Neural progenitor cell (in vitro differentiated cells): ENCODE results near the gene PLCD3. TPM values are rescaled to one million over a fixed set of nuclear protein-coding genes. Genes with fewer than 3 reads are reported as not detected.

Experiments
- DNase-seq: peaks from one replicate; pipeline ENCODE4 v3.0.0-alpha.2; 2016; ENCODE audit warnings: low spot score
- H2AFZ ChIP-seq: fragments of 200-600 bp; sonication (generic); replicated peaks from 2 replicates; pipeline ENCODE4 v1.6.1; 2016; ENCODE audit warnings: antibody characterized with exemption
- H3F3A ChIP-seq: fragments of 200-600 bp; sonication (generic); 2 replicates; pipeline ENCODE4 v1.6.1; 2016; ENCODE audit warnings: antibody characterized with exemption, low read depth
- H3K27ac ChIP-seq: fragments of 200-600 bp; sonication (generic); 2 replicates; pipeline ENCODE4 v1.5.1; 2016; ENCODE audit warnings: mild to moderate bottlenecking
- H3K27me3 ChIP-seq: fragments of 200-600 bp; sonication (generic); 2 replicates; pipeline ENCODE4 v1.6.1; 2016; ENCODE audit warnings: mild to moderate bottlenecking, moderate library complexity
- H3K36me3 ChIP-seq: fragments of 200-600 bp; sonication (generic); 2 replicates; pipeline ENCODE4 v1.5.1; 2016
- H3K4me1 ChIP-seq: fragments of 200-600 bp; sonication (generic); 2 replicates; pipeline ENCODE4 v1.6.1; 2016; ENCODE audit warnings: mixed run types
- H3K4me2 ChIP-seq: fragments of 200-600 bp; sonication (generic); 2 replicates; pipeline ENCODE4 v1.6.1; 2016
- H3K4me3 ChIP-seq: fragments of 200-600 bp; sonication (generic); 2 replicates; pipeline ENCODE4 v1.5.1; 2016
- H3K79me2 ChIP-seq: fragments of 200-600 bp; sonication (generic); 2 replicates; pipeline ENCODE4 v1.6.1; 2016; ENCODE audit warnings: low read depth
- H3K9ac ChIP-seq: fragments of 200-600 bp; sonication (generic); 2 replicates; pipeline ENCODE4 v1.6.1; 2016
- H3K9me3 ChIP-seq: fragments of 200-600 bp; sonication (generic); 2 replicates; pipeline ENCODE4 v1.5.1; 2016; ENCODE audit warnings: low read depth
- H4K20me1 ChIP-seq: fragments of 200-600 bp; sonication (generic); 2 replicates; pipeline ENCODE4 v1.6.1; 2016; ENCODE audit warnings: low read depth
- H3K27ac Mint-ChIP-seq: 3 replicates; pipeline ENCODE4 v1.8.0; 2021; ENCODE audit warnings: mixed read lengths
- H3K27me3 Mint-ChIP-seq: 2 replicates; pipeline ENCODE4 v1.8.0; 2022; ENCODE audit warnings: low read depth, mild to moderate bottlenecking, inconsistent platforms, moderate library complexity, mixed read lengths; ENCODE audit not compliant: insufficient read depth
- H3K36me3 Mint-ChIP-seq: 3 replicates; pipeline ENCODE4 v1.8.0; 2021; ENCODE audit warnings: mixed read lengths
- H3K4me1 Mint-ChIP-seq: 3 replicates; pipeline ENCODE4 v1.8.0; 2021; ENCODE audit warnings: mixed read lengths
- H3K4me3 Mint-ChIP-seq: 3 replicates; pipeline ENCODE4 v1.8.0; 2021; ENCODE audit warnings: mild to moderate bottlenecking, moderate library complexity, mixed read lengths
- H3K9me3 Mint-ChIP-seq: 3 replicates; pipeline ENCODE4 v1.8.0; 2020; ENCODE audit warnings: mixed read lengths
- EZH2 ChIP-seq: fragments of 200-600 bp; sonication (generic); IDR thresholded peaks from 2 replicates; pipeline ENCODE4 v1.6.1; 2017; ENCODE audit warnings: antibody characterized with exemption, mild to moderate bottlenecking, moderate library complexity
- EZH2phosphoT487 ChIP-seq: fragments of 200-600 bp; sonication (generic); IDR thresholded peaks from 2 replicates; pipeline ENCODE4 v1.6.1; 2017; ENCODE audit warnings: antibody characterized with exemption
- total RNA-seq: library from RNA; depleted of rRNA; stranded (reverse); fragments of >200 nt; gene quantifications from 2 replicates; pipeline ENCODE4 v1.2.3, GENCODE V29; 2015; ENCODE audit warnings: low replicate concordance
- TF ChIP-seq, protein P1 (sequence below): fragments of 200-600 bp; sonication (generic); IDR thresholded peaks from 2 replicates; pipeline ENCODE4 v1.5.1; 2017; ENCODE audit warnings: antibody characterized with exemption, mild to moderate bottlenecking

The PLCD3 gene
- total RNA-seq = 16.0 and 31.4 TPM in 2 replicates

- TF ChIP-seq, protein P1, sequence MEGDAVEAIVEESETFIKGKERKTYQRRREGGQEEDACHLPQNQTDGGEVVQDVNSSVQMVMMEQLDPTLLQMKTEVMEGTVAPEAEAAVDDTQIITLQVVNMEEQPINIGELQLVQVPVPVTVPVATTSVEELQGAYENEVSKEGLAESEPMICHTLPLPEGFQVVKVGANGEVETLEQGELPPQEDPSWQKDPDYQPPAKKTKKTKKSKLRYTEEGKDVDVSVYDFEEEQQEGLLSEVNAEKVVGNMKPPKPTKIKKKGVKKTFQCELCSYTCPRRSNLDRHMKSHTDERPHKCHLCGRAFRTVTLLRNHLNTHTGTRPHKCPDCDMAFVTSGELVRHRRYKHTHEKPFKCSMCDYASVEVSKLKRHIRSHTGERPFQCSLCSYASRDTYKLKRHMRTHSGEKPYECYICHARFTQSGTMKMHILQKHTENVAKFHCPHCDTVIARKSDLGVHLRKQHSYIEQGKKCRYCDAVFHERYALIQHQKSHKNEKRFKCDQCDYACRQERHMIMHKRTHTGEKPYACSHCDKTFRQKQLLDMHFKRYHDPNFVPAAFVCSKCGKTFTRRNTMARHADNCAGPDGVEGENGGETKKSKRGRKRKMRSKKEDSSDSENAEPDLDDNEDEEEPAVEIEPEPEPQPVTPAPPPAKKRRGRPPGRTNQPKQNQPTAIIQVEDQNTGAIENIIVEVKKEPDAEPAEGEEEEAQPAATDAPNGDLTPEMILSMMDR = no peak
- TF ChIP-seq EZH2phosphoT487 (no peak), EZH2 (no peak)
- peak within 1 kb of the TSS; percentile 85 for H3K4me3 Mint-ChIP-seq
- Histone ChIP-seq H3K27me3 (no peaks in the 10 kb centered on the region), H4K20me1 (peaks cover 5% of the 10 kb centered on the region), H3K36me3 (no peaks in the 10 kb centered on the region), H3F3A (peaks cover 25% of the 10 kb centered on the region), H3K9me3 (no peaks in the 10 kb centered on the region), H2AFZ (peak within 1 kb of the TSS; percentile 78), H3K4me3 (peak within 1 kb of the TSS; percentile 84), H3K4me2 (peak within 1 kb of the TSS; percentile 86), H3K27ac (no peak within 1 kb of the TSS), H3K4me1 (peaks cover 11% of the 10 kb centered on the region), H3K79me2 (no peaks in the 10 kb centered on the region), H3K9ac (no peak within 1 kb of the TSS)
- peaks cover 4% of the 10 kb centered on the region for H3K9me3 Mint-ChIP-seq
- H3K27ac Mint-ChIP-seq = no peak within 1 kb of the TSS
- H3K4me1 Mint-ChIP-seq = peaks cover 24% of the 10 kb centered on the region
- peaks cover 2% of the 10 kb centered on the region for H3K36me3 Mint-ChIP-seq
- peaks cover 13% of the 10 kb centered on the region for H3K27me3 Mint-ChIP-seq
- peak; percentile 92 for DNase-seq
Observed at GRCh38 chr17:45132320-45132571, at the start of gene PLCD3. Gene PLCD3, minus strand, starts transcription at chr17:45132515. Its CDS starts 105 bp downstream, at chr17:45132410.

DNA sequence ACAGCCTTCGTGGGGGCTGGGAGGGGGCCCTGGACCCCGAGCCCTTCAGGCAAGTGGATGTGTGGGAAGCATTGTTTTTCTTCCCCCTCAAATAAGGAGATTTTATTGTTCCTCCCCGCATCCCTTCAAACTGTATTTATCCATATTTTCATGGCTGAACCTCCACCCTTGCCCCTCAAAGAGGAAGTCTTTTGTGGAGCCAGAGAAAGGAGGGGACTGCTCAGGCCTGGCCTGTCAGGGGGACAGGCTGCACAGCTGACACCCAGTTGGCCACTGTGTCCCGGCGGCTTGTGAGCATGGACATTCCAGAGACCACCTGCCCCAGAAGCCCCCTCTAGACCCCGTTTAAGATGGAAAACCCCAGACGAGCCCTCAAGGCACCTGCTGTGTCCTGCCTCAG, 45.2 kb upstream of the PLCD3 start:
- Mint-ChIP-seq H3K27ac (no peak overlapping the region), H3K9me3 (no peaks in the 10 kb centered on the region), H3K36me3 (no peaks in the 10 kb centered on the region), H3K4me3 (no peak overlapping the region), H3K27me3 (peaks cover 7% of the 10 kb centered on the region), H3K4me1 (peaks cover 9% of the 10 kb centered on the region)
- peaks cover 12% of the 10 kb centered on the region for H3F3A ChIP-seq
- H3K4me1 ChIP-seq = peaks cover 7% of the 10 kb centered on the region
- TF ChIP-seq, protein P1 = no peak
- no peak for TF ChIP-seq EZH2phosphoT487
- no peak for TF ChIP-seq EZH2
- no peak overlapping the region for H2AFZ ChIP-seq
- no peak overlapping the region for H3K4me3 ChIP-seq
- H3K9ac ChIP-seq = no peak overlapping the region
- no peak overlapping the region for H3K4me2 ChIP-seq
- no peaks in the 10 kb centered on the region for H3K79me2 ChIP-seq
- H3K27ac ChIP-seq = no peak overlapping the region
- H3K27me3 ChIP-seq = no peaks in the 10 kb centered on the region
- no peaks in the 10 kb centered on the region for H3K9me3 ChIP-seq
- no peaks in the 10 kb centered on the region for H3K36me3 ChIP-seq
- no peaks in the 10 kb centered on the region for H4K20me1 ChIP-seq
- no peak for DNase-seq

GRCh38 chr17:45175759-45176115, 43.4 kb upstream of the PLCD3 start:
- peaks cover 25% of the 10 kb centered on the region for H3K4me1 ChIP-seq
- no peaks in the 10 kb centered on the region for H3K79me2 ChIP-seq
- Mint-ChIP-seq H3K4me3 (no peak overlapping the region), H3K27ac (no peak overlapping the region), H3K27me3 (peaks cover 10% of the 10 kb centered on the region), H3K36me3 (no peaks in the 10 kb centered on the region), H3K4me1 (peaks cover 26% of the 10 kb centered on the region), H3K9me3 (no peaks in the 10 kb centered on the region)
- no peaks in the 10 kb centered on the region for H3K36me3 ChIP-seq
- no peak for DNase-seq
- no peak overlapping the region for H2AFZ ChIP-seq
- H3K27me3 ChIP-seq = no peaks in the 10 kb centered on the region
- no peak overlapping the region for H3K4me3 ChIP-seq
- TF ChIP-seq EZH2phosphoT487 (no peak), EZH2 (no peak)
- TF ChIP-seq, protein P1 = no peak
- H3K4me2 ChIP-seq = no peak overlapping the region
- no peaks in the 10 kb centered on the region for H3K9me3 ChIP-seq
- no peaks in the 10 kb centered on the region for H4K20me1 ChIP-seq
- H3K9ac ChIP-seq = no peak overlapping the region
- H3K27ac ChIP-seq = no peak overlapping the region
- peaks cover 29% of the 10 kb centered on the region for H3F3A ChIP-seq
